KG1 (cell line): ENCODE measurements around the gene C7orf25.
"Not testable (repeated sequence)": the region's sequence is repeated elsewhere in the genome, so short reads cannot be mapped to it uniquely, and the experiment has no call there.

ENCODE experiments used
- DNase-seq: peaks from one replicate; lab custom pipeline; 2025; lab: John Stamatoyannopoulos, UW

The C7orf25 gene

DNA sequence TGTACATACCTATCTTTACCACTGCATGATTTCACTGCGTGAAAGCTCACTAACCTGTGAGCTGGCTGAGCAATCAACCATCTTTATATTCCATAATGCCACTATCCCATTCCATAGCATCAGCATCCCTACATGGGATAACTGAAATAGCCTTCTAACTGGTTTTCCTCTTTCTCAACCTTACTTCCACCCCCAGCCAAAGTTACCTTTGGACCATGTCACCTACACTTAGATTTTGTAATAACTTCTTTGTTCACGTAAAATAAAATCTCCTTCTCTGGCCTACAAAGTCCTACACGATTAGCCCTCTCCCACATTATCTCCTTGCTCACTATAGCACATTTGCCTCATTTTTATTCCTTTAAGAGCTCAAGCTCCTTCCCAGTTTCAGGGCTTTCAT, 17.6 kb upstream of the C7orf25 start:
- DNase-seq, result no peak

DNA sequence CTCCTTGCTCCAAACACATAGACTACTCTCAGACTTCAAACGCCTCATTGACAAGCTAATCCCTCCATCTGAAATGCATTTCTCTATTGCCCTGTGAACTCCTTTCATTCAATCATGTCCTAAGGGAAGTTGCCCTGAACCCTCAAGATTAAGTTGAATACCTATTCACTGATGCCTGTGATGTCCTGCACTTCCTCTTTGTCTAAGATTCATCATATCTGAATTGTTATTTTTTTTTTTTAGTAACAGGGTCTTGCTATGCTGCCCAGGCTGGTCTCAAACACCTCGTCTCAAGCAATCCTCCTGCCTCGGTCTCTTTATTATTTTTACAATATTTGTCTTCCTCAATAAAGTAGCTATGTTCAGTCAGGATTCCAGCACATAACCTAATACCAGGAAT, 16.9 kb upstream of the C7orf25 start:
- DNase-seq, result no peak

DNA sequence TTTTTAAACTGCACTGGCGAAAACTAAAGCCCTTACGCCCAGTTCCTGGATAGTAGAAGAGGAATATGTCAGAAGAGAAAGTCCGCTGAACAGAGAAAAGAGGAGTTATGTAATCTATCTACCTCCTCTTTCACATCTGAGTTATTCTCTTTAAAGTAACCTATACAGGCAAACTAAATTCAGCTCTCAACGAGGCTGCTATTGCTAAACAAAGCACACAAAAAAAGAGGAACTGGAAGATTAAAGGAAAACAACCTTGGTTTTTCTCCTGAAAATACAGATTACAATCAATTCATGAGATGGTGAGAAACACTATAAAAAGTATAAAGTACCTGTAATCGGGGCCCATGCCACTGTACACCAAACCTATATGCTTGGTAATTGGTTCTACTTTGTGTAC, 14.3 kb upstream of the C7orf25 start:
- no peak for DNase-seq

DNA sequence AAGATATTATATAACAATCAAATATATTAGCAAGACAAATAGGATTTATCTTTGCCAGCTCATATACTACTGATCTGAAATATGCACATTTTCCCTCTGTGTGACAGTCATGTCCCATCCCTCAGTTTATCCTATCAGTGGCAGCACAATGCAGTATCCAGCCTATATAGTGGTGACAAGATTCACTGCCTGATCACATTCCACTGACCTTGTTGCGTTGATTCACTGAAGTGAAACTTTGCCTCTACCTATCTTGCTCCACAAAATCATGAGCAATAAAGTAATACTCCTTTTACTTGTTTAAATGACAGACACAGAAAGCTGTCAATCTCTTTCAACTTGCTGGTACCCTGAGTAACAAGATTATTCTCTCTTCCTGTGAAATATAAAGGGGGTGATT, 13.8 kb upstream of the C7orf25 start:
- no peak for DNase-seq

DNA sequence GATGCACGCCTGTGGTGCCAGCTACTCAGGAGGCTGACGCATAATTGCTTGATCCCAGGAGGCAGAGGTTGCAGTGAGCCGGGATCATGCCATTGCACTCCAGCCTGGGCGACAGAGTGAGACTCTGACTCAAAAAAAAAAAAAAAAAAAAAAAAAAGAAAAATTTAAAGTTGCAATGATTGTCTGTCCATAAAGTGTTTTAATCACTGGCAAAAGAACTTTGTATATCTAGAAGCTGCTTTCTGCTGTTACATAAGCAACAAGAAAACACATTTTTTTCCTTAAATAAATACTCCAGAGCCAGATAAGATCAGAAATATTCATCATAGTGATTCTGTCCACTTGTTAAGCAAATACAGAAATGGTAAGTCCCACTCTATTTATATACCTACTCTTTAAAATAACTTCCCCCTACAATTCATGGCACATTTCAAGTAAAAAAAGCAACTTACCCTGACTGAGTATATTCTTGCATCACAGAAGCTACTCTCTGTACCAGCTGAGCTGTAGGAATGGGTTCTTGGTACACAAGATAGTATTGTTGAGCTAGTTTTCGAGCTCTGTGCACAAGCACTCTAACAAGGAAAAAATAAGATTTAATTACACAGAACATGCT, 12.5 kb upstream of the C7orf25 start:
- no peak for DNase-seq

DNA sequence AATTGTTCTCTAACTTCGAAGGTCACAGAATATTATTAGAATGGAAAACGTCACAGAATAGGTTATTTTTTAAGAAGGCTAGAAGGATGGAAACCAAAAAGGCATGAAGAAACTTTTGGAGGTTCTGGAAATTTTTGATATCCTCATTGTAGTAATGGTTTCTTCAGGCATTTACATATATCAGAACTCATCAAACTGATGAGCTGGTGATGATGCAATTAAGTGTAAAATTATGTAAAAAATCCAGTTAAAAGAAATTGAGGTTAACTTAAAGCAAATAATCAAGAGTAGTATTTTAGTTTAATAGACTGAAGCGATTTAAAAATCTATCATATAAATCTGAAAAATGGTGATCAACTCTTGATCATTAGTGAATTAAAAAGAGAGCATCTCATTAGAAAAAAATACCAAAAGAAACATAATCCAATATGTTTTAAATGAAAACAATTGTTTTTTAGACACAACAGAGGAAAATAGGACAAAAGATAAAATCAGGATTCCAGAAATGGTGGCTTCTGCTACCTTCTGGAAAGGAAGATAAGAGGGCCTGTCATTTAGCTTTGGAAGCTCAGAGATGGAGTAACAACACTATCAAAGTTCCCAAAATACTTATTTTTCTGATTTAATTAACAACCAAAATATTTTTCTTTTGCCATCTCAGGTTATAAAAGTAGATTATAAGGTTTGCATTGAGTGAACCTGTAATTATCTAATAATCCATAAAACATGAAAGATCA, 10.3 kb upstream of the C7orf25 start:
- DNase-seq, result no peak

DNA sequence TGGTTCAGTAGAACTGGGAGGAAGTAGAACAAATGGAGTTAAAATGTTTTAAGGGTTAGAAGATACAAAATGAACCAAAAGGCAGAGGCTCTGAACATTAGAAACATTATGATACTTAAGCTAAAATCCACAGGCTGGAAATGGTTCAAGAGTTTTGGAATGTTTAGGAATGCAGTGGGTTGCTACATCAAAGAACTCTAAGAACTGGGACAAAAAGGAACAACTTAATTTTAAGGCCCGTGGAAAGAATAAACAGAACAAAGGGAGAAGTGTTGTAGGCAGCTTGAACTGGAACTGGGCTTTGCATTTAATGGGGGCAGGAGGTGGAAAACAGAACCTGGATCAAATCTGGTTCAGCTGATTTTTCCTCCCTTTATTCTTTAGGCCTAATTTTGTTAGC, 3.5 kb upstream of the C7orf25 start:
- DNase-seq, result no peak

DNA sequence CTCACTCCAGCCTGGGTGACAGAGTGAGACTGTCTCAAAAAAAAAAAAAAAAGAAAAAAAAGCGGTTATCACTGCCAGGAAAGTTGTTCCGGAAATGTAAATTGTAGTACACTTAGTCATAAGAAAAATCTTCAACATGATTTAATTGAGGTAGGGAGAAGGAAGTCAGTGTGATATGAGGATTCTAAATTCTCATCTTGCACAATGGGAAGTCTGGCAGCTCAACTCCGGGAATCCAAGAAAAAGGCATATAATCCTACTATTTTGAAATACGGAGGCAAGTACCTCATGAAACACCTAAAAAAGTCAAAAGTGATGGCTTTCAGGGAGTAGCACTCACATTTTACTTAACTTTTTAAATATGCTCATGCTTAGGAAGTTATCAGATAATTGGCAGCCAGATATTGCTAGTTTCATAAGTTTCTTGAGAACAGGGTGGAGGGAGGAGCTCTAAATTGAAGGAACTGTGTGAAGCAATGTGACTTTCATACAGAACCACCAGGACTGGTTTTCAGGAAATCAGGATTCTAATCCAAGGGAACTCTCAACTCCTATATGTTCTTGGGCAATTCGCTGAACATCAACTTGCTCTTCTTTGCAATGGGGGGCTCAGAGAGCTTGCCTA, 2.7 kb upstream of the C7orf25 start:
- no peak for DNase-seq

DNA sequence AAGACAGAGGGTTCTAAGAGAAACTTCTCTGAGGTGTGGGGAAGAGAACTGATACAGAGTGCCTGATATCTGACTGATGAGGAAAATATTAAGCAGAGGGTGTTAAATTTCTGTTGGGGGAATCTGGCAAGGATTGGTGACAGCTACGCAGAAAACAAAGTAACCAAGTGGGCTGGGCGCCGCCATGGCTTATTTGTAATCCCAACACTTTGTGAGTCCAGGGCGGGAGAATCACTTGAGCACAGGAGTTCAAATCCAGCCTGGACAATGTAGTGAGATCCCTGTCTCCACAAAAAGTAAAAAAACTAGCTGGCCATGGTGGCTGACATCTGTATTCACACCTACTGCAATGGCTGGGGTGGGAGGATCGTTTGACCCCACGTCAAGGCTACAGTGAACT, 2.1 kb upstream of the C7orf25 start:
- DNase-seq, result no peak

DNA sequence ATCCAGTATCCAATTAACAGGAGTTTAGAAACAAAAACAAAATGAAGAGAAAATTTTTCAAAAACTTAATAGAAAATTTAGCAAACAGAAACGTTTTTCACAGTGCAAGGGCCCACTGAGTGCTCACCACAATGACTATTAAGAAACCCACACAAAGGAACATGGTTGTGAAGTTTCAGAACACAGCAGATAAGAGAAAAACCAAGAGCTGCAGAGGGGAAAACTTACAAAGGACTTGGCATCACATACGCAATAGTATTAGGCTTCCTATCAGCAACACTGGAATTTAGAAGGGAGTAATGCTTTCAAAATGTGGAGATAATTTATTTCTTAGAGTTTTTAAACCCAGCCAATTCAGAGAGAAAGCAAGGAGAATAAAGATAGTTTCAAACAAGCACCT, 1.7 kb upstream of the C7orf25 start:
- no peak for DNase-seq

DNA sequence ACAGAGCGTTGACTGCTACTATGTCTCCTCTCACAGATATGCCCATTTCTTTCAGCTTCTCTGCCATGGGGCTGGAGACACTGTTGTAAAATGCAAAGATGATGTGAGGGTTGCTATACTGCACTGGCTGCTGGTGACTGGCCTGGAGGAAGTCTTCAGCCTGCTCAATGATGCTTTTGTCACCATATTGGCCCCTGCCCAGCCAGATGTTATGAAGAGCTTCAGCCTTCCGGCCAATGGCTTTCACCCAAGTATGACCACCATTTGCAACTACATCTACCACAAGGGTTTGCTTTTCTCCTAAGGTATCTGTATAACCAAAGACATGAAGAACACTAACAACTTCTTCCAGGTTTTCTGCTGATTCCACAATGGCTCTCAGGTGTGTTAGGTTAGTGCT, 1.6 kb downstream of the C7orf25 start:
- no peak for DNase-seq

DNA sequence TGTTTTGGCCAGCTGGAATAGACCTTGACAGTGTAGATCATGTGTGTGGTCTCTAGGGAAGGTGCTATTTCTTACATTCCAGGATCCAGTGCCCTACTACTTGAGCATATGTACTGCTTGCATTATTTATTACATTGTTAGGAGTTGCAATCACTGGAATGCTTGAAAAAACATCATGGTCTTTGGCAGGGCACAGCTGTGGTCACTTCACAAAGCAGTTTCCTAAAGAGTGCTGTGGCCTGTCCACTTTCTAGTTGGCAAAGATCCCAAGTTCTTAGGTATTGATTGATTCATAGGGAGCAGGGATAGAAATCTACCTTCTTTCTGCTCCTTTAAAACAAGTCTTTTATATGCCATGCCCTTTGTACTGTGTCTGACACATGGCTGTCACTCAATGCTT, 4.6 kb downstream of the C7orf25 start:
- DNase-seq, result no peak

DNA sequence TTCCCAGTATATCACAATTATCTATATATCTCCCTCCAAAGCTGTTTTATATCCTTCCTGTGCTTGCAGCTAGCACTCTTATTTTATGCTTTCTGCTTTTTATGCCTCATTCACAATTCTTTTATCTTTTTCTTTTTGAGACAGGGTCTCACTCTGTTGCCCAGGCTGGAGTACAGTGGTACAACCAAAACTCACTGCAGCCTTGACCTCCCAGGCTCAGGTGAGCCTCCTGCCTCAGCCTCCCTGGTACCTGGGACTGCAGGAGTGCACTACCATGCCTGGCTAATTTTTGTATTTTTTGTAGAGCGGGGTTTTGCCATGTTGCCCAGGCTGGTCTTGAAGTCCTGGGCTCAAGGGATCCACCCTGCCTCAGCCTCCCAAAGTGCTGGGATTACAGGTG, 5.7 kb downstream of the C7orf25 start:
- DNase-seq, result no peak

DNA sequence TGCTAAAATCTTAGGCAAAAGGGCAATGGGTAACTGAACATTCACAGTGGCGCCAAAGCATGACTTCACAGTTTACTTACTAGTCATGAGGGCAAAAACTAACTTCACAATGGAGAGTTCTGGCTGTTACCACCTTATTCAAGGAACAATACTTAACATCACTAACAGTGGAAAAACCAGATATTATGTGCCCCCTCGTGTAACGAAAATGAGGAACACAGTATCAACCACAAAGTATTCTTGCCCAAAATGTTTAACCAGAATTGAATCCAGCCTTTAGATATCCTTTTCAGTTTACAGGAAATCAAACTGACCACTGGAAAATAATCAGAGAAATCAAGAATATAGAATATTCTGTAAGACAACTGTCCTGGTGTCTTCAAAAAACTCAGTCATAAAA, 9.5 kb downstream of the C7orf25 start:
- DNase-seq, result no peak

DNA sequence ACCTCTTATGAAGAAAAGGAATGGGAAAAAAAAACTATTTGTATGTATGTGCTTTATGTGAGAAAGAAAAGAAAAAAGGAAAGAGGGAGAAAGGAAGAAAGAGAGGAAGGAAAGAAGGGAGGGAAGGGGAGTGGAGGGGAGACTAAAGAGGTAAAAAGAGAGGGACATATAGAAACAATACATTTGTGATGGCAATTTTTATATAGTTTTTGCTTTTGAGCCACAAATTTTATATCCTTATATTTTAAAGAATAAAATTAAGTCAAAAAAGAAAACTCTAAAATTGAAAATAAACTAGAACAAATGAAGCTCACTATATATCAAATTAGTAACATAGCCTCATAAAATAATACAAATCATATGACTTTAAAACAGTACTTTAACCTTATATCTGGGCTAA, 11.0 kb downstream of the C7orf25 start:
- no peak for DNase-seq

DNA sequence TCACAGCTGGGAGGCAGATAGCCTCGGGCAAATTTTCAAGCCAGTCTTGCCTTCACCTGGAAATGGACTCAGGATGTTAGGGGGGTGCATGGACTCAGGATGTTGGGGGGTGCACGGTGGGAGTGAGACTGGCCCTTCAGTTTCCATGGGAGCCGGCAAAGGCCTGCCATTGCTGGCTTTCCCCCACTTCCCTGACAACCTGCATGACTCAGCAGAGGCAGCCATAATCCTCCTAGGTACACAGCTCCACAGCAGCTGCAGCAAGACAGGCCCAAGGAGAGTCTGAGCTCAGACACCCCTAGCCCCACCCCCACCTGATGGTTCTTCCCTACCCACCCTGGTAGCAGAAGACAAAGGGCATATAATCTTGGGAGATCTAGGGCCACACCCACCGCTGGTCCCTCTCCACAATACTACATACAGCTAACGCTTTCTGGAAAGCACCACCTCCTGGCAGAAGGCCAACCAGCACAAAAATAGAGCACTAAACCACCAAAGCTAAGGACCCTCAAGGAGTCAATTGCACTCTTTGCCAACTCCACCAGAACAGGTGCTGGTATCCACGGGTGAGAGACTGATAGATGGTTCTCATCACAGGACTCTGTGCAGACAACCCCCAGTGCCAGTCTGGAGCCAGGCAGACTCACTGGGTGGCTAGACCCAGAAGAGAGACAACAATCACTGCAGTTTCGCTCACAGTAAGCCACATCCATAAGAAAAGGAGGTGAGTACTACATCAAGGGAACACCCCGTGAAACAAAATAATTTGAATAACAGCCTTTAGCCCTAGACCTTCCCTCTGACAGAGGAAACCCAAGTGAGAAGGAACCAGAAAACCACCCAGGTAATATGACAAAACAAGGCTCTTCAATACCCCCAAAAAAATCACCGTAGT, 18.3 kb downstream of the C7orf25 start:
- DNase-seq, result no peak

DNA sequence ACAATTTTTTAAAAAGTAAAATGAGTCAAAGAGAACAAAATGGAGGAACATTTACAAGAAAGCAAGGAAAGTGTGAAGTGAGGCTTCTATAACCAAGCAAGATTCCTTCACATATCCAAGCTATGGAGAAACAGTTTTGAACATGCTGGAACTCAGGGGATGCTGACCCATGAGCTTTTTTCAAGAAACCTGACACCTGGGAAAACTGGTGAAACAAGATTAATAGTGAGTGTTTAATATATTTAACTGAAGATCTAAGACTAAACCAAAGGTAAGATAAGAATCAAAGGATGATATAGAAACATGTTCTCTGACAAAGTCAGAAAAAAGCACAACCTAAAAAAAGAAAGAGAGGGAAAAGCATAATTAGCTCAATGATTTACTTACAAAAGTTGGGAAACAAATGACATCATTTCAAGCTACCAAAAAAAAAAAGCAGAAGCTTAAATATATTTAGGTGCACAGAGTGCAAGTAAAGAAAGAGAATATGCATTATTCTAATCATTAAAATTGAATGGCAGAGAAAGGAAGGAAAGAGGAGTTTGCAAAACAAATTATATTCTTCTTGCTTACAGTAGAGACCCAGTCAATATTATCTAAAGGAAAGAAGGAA, 24.9 kb downstream of the C7orf25 start:
- no peak for DNase-seq

DNA sequence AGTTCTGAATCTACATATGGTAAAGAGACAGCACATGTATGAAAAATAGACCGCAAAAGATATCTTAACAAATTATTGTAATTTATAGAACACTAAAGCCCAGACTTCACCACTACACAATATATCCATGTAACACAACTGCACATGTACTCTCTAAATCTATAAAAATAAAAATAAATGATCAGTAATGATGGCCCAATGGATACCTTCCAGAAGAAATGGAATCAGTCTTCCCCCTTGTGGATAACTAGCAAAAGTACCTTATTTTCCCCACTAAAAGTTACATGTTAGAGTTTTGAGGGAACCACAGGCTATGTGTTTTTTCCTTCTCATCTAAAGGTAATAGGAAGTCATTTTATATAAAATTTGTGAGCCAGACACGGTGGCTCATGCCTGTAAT, 25.7 kb downstream of the C7orf25 start:
- DNase-seq, result no peak

DNA sequence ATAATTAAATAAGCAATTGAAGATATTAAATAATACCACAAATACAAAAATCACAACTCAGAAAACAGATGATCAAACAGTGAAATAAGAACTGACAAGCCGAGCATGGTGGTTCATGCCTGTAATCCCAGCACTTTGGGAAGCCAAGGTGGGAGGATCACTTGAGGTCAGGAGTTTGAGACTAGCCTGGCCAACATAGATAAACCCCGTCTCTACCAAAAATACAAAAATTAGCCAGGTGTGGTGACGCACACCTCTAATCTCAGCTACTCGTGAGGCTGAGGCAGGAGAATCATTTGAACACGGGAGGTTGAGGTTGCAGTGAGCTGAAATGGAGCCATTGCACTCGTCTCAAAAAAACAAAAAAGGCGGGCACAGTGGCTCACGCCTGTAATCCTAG, 26.7 kb downstream of the C7orf25 start:
- DNase-seq, result not testable (repeated sequence)

DNA sequence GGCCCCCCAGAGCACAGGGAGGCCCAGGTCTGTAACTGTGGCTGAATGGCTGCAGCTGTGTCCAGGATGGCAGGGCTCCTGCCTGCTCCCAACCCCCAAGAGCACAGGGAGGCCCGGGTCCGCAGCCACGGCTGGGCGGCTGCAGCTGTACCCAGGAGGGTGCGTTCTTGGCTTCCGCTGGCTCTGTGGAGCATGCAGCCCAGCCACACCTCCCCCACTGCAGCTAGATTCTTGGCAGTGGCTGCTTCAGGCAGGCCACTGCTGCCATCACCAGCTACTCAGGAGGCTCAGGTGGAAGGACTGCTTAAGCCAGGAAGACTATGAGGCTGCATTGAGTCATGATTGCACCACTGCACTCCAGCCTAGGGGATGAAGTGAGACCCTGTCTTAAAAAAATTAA, 27.9 kb downstream of the C7orf25 start:
- no peak for DNase-seq

DNA sequence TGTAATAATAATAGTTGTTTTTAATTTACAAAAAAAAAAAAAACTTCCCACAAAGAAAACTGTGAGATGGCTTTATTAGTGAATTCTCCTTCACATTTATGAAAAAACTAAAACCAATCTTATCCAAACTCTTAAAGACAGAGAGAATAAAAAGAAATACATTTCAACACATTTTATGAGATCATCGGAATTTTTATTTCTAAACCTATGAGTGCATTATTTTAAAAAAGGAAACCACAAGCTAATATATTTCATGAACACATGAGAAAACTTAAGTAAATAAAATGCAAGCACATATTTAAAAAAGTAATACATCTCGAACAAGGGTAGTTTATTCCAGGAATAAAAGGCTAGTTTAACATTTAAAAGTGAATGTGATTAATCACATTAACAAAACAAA, 31.5 kb downstream of the C7orf25 start:
- DNase-seq, result no peak

DNA sequence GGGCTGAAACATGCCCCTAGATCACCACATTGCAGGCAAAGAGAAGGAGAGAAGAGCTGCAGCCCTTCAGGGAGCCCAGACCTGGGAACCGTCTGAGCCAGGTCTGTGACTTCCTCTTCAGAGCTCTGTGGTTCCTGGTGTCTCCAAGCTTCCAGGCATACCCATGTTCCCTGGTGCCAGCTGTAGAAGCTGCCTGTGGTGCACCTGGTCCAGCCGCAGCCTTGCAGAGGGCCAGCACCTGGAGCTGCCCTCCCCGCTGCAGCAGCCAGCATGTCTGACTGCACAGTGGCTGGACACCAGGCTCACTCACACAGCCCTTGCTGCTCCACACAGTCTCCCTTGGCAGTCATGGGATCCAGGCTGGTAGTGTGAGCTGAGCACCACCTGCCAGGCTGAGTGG, 33.6 kb downstream of the C7orf25 start:
- DNase-seq, result no peak
